Omental fat pad (tissue), 4 donors: ENCODE data around the gene RETSAT. TPM values are rescaled to one million over a fixed set of nuclear protein-coding genes. Genes with fewer than 3 reads are reported as not detected.
"Not testable (repeated sequence)": the region's sequence is repeated elsewhere in the genome, so short reads cannot be mapped to it uniquely, and the experiment has no call there.

ENCODE experiments used
- ATAC-seq: fragments of 150-250 bp; one replicate; pipeline ENCODE4 v1.9.1; 2016; ENCODE audit warnings: mild to moderate bottlenecking, moderate library complexity; ENCODE audit not compliant: low FRiP score
- DNase-seq: peaks from one replicate; pipeline ENCODE4 v3.0.0-alpha.2; 2019; ENCODE audit warnings: low spot score
- CTCF ChIP-seq, 3 donors: fragments of 450-650 bp; IDR thresholded peaks; one replicate each; pipeline ENCODE4 v1.5.1; 2016 to 2017; ENCODE audit warnings: antibody characterized with exemption in 3 of 3, mild to moderate bottlenecking in 3 of 3, moderate library complexity in 2 of 3
- total RNA-seq, 4 donors: library from RNA; depleted of rRNA; stranded (reverse); fragments of >200 nt; gene quantifications; one replicate each; pipeline ENCODE4 v1.1.0, GENCODE V29; 2016

The RETSAT gene
- total RNA-seq, 4 donors from 2014 or later = 153 to 436 (median 303) TPM

DNA sequence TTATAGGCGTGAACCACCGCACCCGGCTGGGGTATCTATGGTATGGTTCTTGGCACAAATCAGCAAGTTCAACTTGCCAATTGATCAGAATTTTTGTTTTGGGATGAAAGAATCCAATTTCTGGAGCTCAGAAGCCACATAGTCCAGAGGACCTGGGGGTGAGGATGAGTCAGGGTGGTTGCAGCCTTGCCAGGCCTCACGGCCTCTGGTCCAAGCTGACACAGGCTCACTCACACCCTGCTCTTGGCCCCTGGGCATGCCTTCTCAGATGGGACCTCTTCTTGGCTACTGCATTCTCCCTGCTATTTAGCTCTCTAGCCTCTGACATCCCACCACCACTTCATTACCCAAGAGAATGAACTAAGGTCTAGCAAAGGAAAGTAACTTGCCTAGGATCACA lies 39.5 kb upstream of the RETSAT start:
- TF ChIP-seq CTCF (IDR thresholded peaks at IDR 0.05) = no peak
- no peak for ATAC-seq
- DNase-seq = no peak

GRCh38 chr2:85390941-85391669 lies 36.8 kb upstream of the RETSAT start:
- peak; percentile 58 for DNase-seq
- ATAC-seq = peak; percentile 57
- peak in 1 of 3 donors; percentile 50 for TF ChIP-seq CTCF (IDR thresholded peaks at IDR 0.05)

DNA sequence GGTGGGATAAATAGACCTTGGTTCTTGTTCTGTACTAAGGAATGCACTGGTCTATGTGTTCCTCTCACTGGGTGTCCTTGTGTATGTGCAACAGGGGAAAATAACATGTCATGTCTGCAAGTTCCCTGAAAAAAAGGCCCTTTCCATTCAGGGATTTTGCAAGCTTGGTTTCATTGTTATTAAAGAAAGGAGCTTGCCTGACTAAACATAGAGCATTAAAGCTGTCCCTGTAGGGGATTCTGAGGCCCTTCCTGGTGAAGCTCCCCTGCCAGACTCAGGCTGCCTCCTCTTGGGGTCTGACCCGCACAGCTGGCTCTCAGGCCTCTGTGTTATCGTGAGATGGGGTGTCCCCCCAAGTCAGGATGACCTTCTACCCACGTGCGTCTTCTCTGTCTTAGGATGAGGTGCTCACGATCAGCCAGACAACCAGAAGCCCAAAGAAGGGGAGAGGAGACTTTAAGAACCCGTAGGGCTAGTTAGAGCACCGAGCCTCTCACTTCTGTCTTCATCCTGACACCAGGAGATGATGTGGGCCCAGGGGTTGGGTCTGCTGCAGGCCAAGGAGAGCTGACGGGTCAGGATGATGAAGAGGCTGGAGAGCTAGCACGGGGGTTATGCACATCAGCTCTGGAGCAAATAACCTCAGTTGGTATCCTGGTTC lies 34.7 kb upstream of the RETSAT start:
- ATAC-seq = no peak

DNA sequence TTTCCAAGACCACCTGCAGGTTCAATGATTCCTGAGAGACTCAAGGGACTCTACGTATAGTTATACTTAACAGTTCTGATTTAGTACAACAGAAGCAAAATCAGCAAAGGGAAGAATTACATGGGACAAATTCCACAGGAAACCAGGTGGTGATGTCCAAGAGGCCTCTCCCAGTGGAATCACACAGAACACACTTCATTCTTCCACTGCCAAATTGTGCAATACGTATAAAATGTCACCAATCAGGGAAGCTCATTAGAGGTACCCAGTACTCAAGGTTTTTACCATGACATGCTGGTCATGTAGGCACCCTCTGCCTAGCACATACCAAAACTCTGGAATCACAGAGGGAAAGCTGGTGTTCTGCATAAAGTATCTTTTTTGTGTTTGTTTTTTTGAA lies 33.4 kb upstream of the RETSAT start:
- TF ChIP-seq CTCF (IDR thresholded peaks at IDR 0.05) = no peak
- DNase-seq (no peak), ATAC-seq (no peak)

More for the DNA sequence above, 34.7 kb upstream of the RETSAT start:
- DNase-seq = no peak
- no peak for TF ChIP-seq CTCF (IDR thresholded peaks at IDR 0.05)

DNA sequence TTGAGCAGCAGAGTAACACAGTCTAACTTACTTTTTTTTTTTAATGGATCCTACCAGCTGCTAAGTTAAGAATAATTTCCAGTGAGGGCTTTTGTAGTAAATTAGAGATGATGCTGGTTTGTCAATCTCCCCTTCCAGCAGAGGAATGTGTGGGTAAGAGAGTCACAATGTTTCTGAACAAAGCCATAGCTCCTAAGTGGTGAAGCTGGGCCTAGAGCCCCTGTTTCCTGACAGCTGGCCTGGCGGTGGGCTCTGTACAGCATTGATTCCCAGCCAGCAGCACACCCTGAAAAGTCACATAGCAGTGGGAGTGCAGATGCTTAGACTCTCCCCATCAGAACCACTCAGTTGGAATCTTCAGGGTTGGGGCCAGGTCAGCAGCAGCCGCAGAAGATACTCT lies 31.4 kb upstream of the RETSAT start:
- DNase-seq (no peak), ATAC-seq (no peak)
- no peak for TF ChIP-seq CTCF (IDR thresholded peaks at IDR 0.05)

GRCh38 chr2:85383850-85384249 lies 29.5 kb upstream of the RETSAT start:
- no peak for TF ChIP-seq CTCF (IDR thresholded peaks at IDR 0.05)
- DNase-seq = no peak
- ATAC-seq = no peak

DNA sequence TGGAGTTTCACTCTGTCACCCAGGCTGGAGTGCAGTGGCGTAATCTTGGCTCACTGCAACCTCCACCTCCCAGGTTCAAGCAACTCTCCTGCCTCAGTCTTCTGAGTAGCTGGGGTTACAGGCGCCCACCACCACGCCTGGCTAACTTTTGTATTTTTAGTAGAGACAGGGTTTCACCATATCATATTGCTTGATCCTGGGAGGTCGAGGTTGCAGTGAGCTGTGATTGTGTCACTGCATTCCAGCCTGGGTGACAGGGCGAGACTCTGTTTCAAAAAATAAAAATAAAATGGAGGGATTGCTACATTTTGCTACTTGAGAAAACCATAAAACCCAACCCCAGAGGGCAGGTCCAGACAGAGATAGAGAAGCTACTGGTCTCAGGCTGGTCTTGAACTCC lies 28.8 kb upstream of the RETSAT start:
- DNase-seq, ATAC-seq: not testable (repeated sequence)
